GM21576 (cell line): Measurements from ENCODE around the gene EXOG.
A peak's percentile ranks its signal among the peaks of the same experiment; 100 is the strongest.

Source experiments
- ATAC-seq: cut with Tn5 transposase; IDR thresholded peaks from one replicate; pipeline ENCODE4 v1.9.1; 2021; ENCODE audit warnings: mild to moderate bottlenecking, moderate library complexity; ENCODE audit not compliant: unreplicated experiment

EXOG gene

GRCh38 chr3:38472342-38472741 is 23.8 kb upstream of the EXOG start:
- ATAC-seq = no peak

GRCh38 chr3:38473229-38473628 is 22.9 kb upstream of the EXOG start:
- ATAC-seq = no peak

- no peak for ATAC-seq
These were observed 21.1 kb upstream of the EXOG start for GRCh38 chr3:38474928-38475605.

- ATAC-seq = no peak
These were observed 20.4 kb upstream of the EXOG start for GRCh38 chr3:38475716-38476115.

GRCh38 chr3:38476157-38476756 is 19.9 kb upstream of the EXOG start:
- no peak for ATAC-seq

- ATAC-seq = no peak
These were observed 18.9 kb upstream of the EXOG start for GRCh38 chr3:38477057-38477820.

GRCh38 chr3:38477839-38478450 is 18.2 kb upstream of the EXOG start:
- ATAC-seq = no peak

GRCh38 chr3:38478901-38479300 is 17.2 kb upstream of the EXOG start:
- no peak for ATAC-seq

GRCh38 chr3:38479431-38480092 is 16.6 kb upstream of the EXOG start:
- ATAC-seq = peak; percentile 54

GRCh38 chr3:38480093-38480445 is 16.1 kb upstream of the EXOG start:
- no peak for ATAC-seq

GRCh38 chr3:38480930-38481329 is 15.2 kb upstream of the EXOG start:
- no peak for ATAC-seq

- ATAC-seq = no peak
These were observed 13.2 kb upstream of the EXOG start for GRCh38 chr3:38482951-38483350.

- ATAC-seq = peak; percentile 98
These were observed 8.8 kb upstream of the EXOG start for GRCh38 chr3:38487323-38487722.

GRCh38 chr3:38488949-38489348 is 7.2 kb upstream of the EXOG start:
- ATAC-seq = no peak

- ATAC-seq = no peak
These were observed 6.4 kb upstream of the EXOG start for GRCh38 chr3:38489766-38490165.

GRCh38 chr3:38490281-38491030 is 5.7 kb upstream of the EXOG start:
- ATAC-seq = no peak

GRCh38 chr3:38491215-38491614 is 4.9 kb upstream of the EXOG start:
- ATAC-seq = no peak

GRCh38 chr3:38493031-38493430 is 3.1 kb upstream of the EXOG start:
- no peak for ATAC-seq

GRCh38 chr3:38497031-38497430 is 891 bp downstream of the EXOG start:
- no peak for ATAC-seq

- ATAC-seq = no peak
These were observed 4.7 kb downstream of the EXOG start for GRCh38 chr3:38500688-38501417.
